K562 (cell line): ENCODE results near the gene HYCC2. TPM values are rescaled to one million over a fixed set of nuclear protein-coding genes. Genes with fewer than 3 reads are reported as not detected.

Experiments
- BCOR ChIP-seq: fragments of 450-650 bp; IDR thresholded peaks from 2 replicates; pipeline ENCODE4 v1.6.1; 2016
- CBX8 ChIP-seq: fragments of 200-600 bp; sonication (generic); IDR thresholded peaks from 2 replicates; pipeline ENCODE4 v1.6.1; 2012; ENCODE audit warnings: borderline replicate concordance, mixed run types, low read depth, mild to moderate bottlenecking, moderate library complexity, mixed read lengths, low read length, control low read depth, inconsistent platforms; ENCODE audit not compliant: poor library complexity, severe bottlenecking; ENCODE audit errors: extremely low read depth
- CREB3 ChIP-seq: fragments of 450-650 bp; conservative IDR thresholded peaks from 2 replicates; pipeline ENCODE4 v1.6.1; 2016; ENCODE audit warnings: missing genetic modification characterization, low read depth, mild to moderate bottlenecking, missing compliant biosample characterization, moderate library complexity
- ELF2 ChIP-seq: fragments of 250-450 bp; sonication (Bioruptor Pico); IDR thresholded peaks from 2 replicates; pipeline ENCODE4 v1.5.0; 2021; ENCODE audit warnings: mild to moderate bottlenecking
- HLTF ChIP-seq: fragments of 450-650 bp; IDR thresholded peaks from 2 replicates; pipeline ENCODE4 v1.6.1; 2016
- ILK ChIP-seq: fragments of 450-650 bp; IDR thresholded peaks from 2 replicates; pipeline ENCODE4 v1.6.1; 2016; ENCODE audit warnings: missing genetic modification characterization, low read depth, mild to moderate bottlenecking, missing compliant biosample characterization, moderate library complexity, borderline replicate concordance
- KAT8 ChIP-seq: fragments of 450-650 bp; IDR thresholded peaks from 2 replicates; pipeline ENCODE4 v1.6.1; 2016; ENCODE audit warnings: low read depth, mild to moderate bottlenecking
- MEIS2 ChIP-seq: fragments of 450-650 bp; IDR thresholded peaks from 2 replicates; pipeline ENCODE4 v1.6.1; 2014; ENCODE audit warnings: mild to moderate bottlenecking; ENCODE audit not compliant: partially characterized antibody
- NR2C2 ChIP-seq, 2 experiments: fragments of 200-800 bp in 1 of 2; sonication (Bioruptor generic) in 1 of 2; sonication (generic) in 1 of 2; formaldehyde crosslinking in 1 of 2; IDR thresholded peaks; 2 replicates each; pipeline versions ENCODE4 v1.6.1 to v1.8.0; 2016 to 2022; ENCODE audit warnings: mild to moderate bottlenecking in 1 of 2, missing compliant biosample characterization in 1 of 2, missing genetic modification characterization in 1 of 2, missing genetic modification reagents in 1 of 2
- RBM15 ChIP-seq: fragments of 200-400 bp; formaldehyde crosslinking; IDR thresholded peaks from 2 replicates; pipeline ENCODE4 v1.6.1; 2018; ENCODE audit warnings: mild to moderate bottlenecking, low read length, moderate library complexity; ENCODE audit not compliant: insufficient read depth
- REST ChIP-seq, 2 experiments: fragments of 450-650 bp; formaldehyde crosslinking in 1 of 2; IDR thresholded peaks; 2 replicates each; pipeline versions ENCODE4 v1.4.0 to v1.6.1; 2014 to 2020; ENCODE audit warnings: mild to moderate bottlenecking in 2 of 2, borderline replicate concordance in 1 of 2, low read depth in 1 of 2
- RFX7 ChIP-seq: fragments of 250-450 bp; sonication (Bioruptor Pico); IDR thresholded peaks from 2 replicates; pipeline ENCODE4 v1.5.1; 2021; ENCODE audit warnings: mild to moderate bottlenecking
- ZBTB2 ChIP-seq: fragments of 450-650 bp; IDR thresholded peaks from 2 replicates; pipeline ENCODE4 v1.6.1; 2016; ENCODE audit warnings: antibody characterized with exemption
- ZBTB7A ChIP-seq: IDR thresholded peaks from 2 replicates; pipeline ENCODE4 v1.6.1; 2011; ENCODE audit warnings: low read depth, mild to moderate bottlenecking, low read length, moderate library complexity, borderline replicate concordance; ENCODE audit not compliant: control insufficient read depth
- ZNF146 ChIP-seq: IDR thresholded peaks from one replicate; pipeline ENCODE4 v1.6.1; 2018; ENCODE audit warnings: missing compliant biosample characterization; ENCODE audit not compliant: unreplicated experiment
- polyA plus RNA-seq, 8 experiments: library from polyadenylated mRNA; depleted of rRNA in 4 of 8; stranded (reverse) in 5 of 8; unstranded in 3 of 8; fragments of >200 nt; fragmentation: Nextera tagmentation in 2 of 8; fragmentation: Illumina TruSeq in 1 of 8; extraction: Ambion mirVana in 2 of 8; extraction: Trizol in 1 of 8; gene quantifications; 2 replicates each; pipeline versions ENCODE4 v1.2.1 to v1.2.3, GENCODE V29; 2011 to 2014; ENCODE audit warnings: inconsistent platforms in 1 of 8, missing spikeins in 1 of 8
- total RNA-seq, 7 experiments: library from RNA; depleted of rRNA in 6 of 7; stranded (reverse); fragments of >200 nt in 6 of 7; fragmentation: Illumina TruSeq in 2 of 7; extraction: Trizol in 2 of 7; gene quantifications; 2 replicates each; pipeline versions ENCODE4 v1.2.1 to v1.2.3, GENCODE V29; 2011 to 2021; ENCODE audit warnings: low replicate concordance in 1 of 7

HYCC2 gene
- total and polyA plus RNA-seq, 9 of the 15 experiments (the other 6 are each of a cell fraction or from before 2014, with no cell fraction given): 5.4 to 20.0 (median 9.8) TPM

GRCh38 chr2:201071479-201072200 is at the start of gene HYCC2, which contains the start of gene NDUFB3 (continued):
- TF ChIP-seq ZBTB7A (peak; percentile 23; the same call in 1 of the 2 replicates), REST (IDR thresholded peaks at IDR 0.05; ENCODE audit: borderline replicate concordance) (0 out of 2 replicates have a peak, but pooled peaks have one; percentile 3), REST (CRISPR knock-in tag; IDR thresholded peaks at IDR 0.05; ENCODE audit: low read depth) (no peak), ILK (tag) (no peak), RBM15 (no peak), HLTF (peak; percentile 87), ELF2 (CRISPR knock-in tag) (0 out of 2 replicates have a peak, but pooled peaks have one; percentile 8), CBX8 (no peak), RFX7 (CRISPR knock-in tag) (no peak), BCOR (no peak), KAT8 (no peak), ZNF146 (CRISPR knock-in tag) (no peak), MEIS2 (peak; percentile 16), CREB3 (tag) (0 out of 2 replicates have a peak, but pooled peaks have one; percentile 36), ZBTB2 (peak; percentile 42; the same call in 1 of the 2 replicates), NR2C2 (CRISPR knock-in tag; IDR thresholded peaks at IDR 0.05) (peak; percentile 85), NR2C2 (tag; IDR thresholded peaks at IDR 0.05) (peak; percentile 97)
